Esophagus squamous epithelium (tissue), 5 donors: ENCODE results near the gene GATA2. TPM values are rescaled to one million over a fixed set of nuclear protein-coding genes. Genes with fewer than 3 reads are reported as not detected.

ENCODE experiments used
- DNase-seq: peaks from one replicate; lab custom pipeline; 2025; lab: John Stamatoyannopoulos, UW
- H3K27ac ChIP-seq, 4 donors: fragments of 200-600 bp; sonication (generic); one replicate each; pipeline ENCODE4 v1.5.1; 2016 to 2019; ENCODE audit warnings: mild to moderate bottlenecking in 1 of 4
- H3K27me3 ChIP-seq, 4 donors: fragments of 200-600 bp; sonication (generic); 1 replicate in 3 of 4; 2 replicates in 1 of 4; pipeline versions ENCODE4 v1.5.1 to v1.6.0; 2017 to 2021; ENCODE audit warnings: antibody characterized with exemption in 1 of 4
- H3K36me3 ChIP-seq, 3 donors: fragments of 200-600 bp; sonication (generic); one replicate each; pipeline ENCODE4 v1.5.1; 2016 to 2019
- H3K4me1 ChIP-seq, 3 donors: fragments of 200-600 bp; sonication (generic); one replicate each; pipeline ENCODE4 v1.5.1; 2017 to 2019
- H3K4me3 ChIP-seq, 4 donors: fragments of 200-600 bp; sonication (generic); 1 replicate in 3 of 4; 2 replicates in 1 of 4; pipeline ENCODE4 v1.5.1; 2016 to 2019; ENCODE audit warnings: mild to moderate bottlenecking in 2 of 4, moderate library complexity in 1 of 4
- H3K9me3 ChIP-seq, 3 donors: fragments of 200-600 bp; sonication (generic); one replicate each; pipeline ENCODE4 v1.5.1; 2016 to 2019
- POLR2A ChIP-seq, 4 donors: fragments of 450-650 bp; IDR thresholded peaks; one replicate each; pipeline ENCODE4 v1.6.1; 2017; ENCODE audit warnings: antibody characterized with exemption in 4 of 4, mild to moderate bottlenecking in 4 of 4, moderate library complexity in 3 of 4
- WGBS, 2 donors: methylation state at CpG; one replicate each; pipeline ENCODE4 v1.1.5; 2018; 5-methylcytosine and 5-hydroxymethylcytosine counted together
- intact Hi-C: fragments of 100-400 bp; cut with DNase I; formaldehyde crosslinking; loops from one replicate; pipeline ENCODE4 v1.15.0; 2022
- total RNA-seq, 4 donors: library from RNA; depleted of rRNA; stranded (reverse); fragments of >200 nt; gene quantifications; one replicate each; pipeline ENCODE4 v1.1.0, GENCODE V29; 2016
- TF ChIP-seq, protein P1 (sequence below), 6 experiments: fragments of 450-650 bp in 4 of 6; fragments of 200-600 bp in 2 of 6; sonication (generic) in 2 of 6; IDR thresholded peaks; one replicate each; pipeline ENCODE4 v1.5.1; 2016 to 2019; ENCODE audit warnings: antibody characterized with exemption in 6 of 6, mild to moderate bottlenecking in 4 of 6, moderate library complexity in 4 of 6
- donor health status: DM: yes; HTN: yes; CAD: no.

GATA2 gene
- total RNA-seq, 4 donors from 2014 or later = 1.6 to 12.8 (median 1.9) TPM

DNA sequence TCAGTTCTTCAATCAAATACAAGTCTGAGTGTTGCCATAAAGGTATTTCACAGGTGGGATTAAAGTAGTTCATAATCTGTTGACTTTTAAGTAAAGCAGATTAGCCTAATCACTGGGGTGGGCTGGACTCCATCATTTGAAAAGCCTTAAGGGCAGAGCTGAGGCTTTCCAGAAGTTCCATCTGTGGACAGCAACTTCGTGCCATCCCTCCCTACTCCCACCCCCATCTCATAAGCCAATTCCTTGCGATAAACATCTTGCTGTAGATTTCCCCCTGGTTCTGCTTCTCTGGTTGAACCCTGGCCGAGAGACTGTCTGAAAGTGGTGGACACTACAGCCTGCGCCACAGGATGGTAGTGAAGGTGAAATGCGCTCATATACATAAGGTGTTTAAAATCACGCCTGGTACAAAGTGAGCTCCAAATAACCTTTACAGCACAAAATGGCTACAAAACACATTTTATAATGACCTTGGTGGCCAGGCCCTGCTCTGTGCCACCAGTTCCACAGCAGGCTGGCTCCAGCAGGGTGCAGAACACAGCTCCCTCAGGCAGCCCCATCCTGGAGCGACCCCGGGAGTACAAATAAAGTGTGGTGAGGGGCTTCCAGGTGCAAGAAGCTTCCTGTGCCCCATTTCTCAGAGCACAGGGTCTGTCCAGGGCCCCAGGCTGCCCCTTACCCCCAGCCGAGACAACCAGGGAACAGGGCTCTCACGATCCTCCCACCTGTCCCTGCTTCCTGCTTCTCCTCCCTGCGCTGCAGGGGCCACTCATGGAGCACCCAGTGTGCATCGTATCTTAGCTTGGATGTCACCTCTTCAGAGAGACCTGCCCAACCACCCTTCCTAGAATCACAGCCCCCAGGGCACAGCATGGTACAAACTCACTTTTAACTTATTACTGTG lies 25.8 kb upstream of the GATA2 start:
- TF ChIP-seq, protein P1, sequence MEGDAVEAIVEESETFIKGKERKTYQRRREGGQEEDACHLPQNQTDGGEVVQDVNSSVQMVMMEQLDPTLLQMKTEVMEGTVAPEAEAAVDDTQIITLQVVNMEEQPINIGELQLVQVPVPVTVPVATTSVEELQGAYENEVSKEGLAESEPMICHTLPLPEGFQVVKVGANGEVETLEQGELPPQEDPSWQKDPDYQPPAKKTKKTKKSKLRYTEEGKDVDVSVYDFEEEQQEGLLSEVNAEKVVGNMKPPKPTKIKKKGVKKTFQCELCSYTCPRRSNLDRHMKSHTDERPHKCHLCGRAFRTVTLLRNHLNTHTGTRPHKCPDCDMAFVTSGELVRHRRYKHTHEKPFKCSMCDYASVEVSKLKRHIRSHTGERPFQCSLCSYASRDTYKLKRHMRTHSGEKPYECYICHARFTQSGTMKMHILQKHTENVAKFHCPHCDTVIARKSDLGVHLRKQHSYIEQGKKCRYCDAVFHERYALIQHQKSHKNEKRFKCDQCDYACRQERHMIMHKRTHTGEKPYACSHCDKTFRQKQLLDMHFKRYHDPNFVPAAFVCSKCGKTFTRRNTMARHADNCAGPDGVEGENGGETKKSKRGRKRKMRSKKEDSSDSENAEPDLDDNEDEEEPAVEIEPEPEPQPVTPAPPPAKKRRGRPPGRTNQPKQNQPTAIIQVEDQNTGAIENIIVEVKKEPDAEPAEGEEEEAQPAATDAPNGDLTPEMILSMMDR (IDR thresholded peaks at IDR 0.05) = no peak
- TF ChIP-seq POLR2A (IDR thresholded peaks at IDR 0.05) = no peak
- intact Hi-C loops = no loop called here
- Histone ChIP-seq H3K4me3 (no peak overlapping the region), H3K27me3 (peaks cover 0 to 85% (median 0%) of the 10 kb centered on the region in 4 donors), H3K36me3 (no peaks in the 10 kb centered on the region), H3K9me3 (no peaks in the 10 kb centered on the region), H3K27ac (no peak overlapping the region), H3K4me1 (no peaks in the 10 kb centered on the region)
- no peak for DNase-seq
- 73 to 74% methylated on average over 9 to 10 of the region's 12 CpGs for WGBS, 2 donors

DNA sequence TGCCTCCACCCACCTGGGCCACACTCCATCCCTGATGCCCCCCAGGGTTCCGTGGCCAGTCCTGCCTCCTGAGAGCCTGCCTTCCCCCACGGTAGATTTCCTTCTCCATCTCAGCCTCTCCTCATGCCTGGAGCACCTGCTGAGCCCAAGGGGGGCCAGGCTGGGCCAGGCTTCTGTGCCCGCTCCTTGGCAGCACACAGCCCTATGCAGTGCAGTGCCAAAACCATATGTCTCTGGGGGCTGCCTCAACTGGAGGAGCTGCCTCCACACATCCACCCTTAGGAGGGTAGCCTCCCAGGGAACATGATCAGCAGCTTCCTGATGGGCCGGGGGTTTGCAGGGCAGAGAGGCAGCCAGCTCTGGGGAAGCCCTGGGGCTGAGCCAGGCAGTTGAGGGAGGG lies 24.6 kb upstream of the GATA2 start:
- Histone ChIP-seq H3K27me3 (peaks cover 0 to 81% (median 0%) of the 10 kb centered on the region in 4 donors), H3K4me1 (no peaks in the 10 kb centered on the region), H3K9me3 (no peaks in the 10 kb centered on the region), H3K27ac (no peak overlapping the region), H3K4me3 (no peak overlapping the region), H3K36me3 (no peaks in the 10 kb centered on the region)
- intact Hi-C loops = no loop called here
- no peak for TF ChIP-seq POLR2A (IDR thresholded peaks at IDR 0.05)
- TF ChIP-seq, protein P1 (IDR thresholded peaks at IDR 0.05) = no peak
- 64% methylated on average over 2 of the region's 4 CpGs; no CpG with 5 or more reads in 1 of the 2 donors for WGBS, 2 donors
- no peak for DNase-seq

DNA sequence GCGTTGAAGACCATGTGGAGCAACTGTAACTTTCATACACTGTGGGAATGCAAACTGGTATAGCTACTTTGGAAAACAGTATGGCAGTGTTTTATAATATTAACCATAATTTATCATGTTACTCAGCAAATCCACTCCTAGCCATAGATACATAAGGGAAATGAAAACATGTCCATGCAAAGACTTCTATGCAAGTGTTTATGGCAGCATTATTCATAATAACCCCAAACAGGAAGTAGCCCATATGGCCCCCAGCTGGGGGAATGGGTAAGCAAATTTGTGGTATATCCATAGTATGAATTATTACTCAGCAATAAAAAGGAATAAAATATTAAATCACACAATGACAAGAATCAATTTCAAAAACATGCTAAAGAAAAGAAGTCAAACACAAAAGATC lies 23.0 kb upstream of the GATA2 start:
- Histone ChIP-seq H3K9me3 (no peaks in the 10 kb centered on the region), H3K36me3 (no peaks in the 10 kb centered on the region), H3K27me3 (peaks cover 0 to 65% (median 0%) of the 10 kb centered on the region in 4 donors), H3K4me1 (no peaks in the 10 kb centered on the region), H3K27ac (no peak overlapping the region), H3K4me3 (no peak overlapping the region)
- intact Hi-C loops = no loop called here
- TF ChIP-seq, protein P1 (IDR thresholded peaks at IDR 0.05) = no peak
- TF ChIP-seq POLR2A (IDR thresholded peaks at IDR 0.05) = no peak
- 67 to 79% methylated on average over 1 of the region's 1 CpG for WGBS, 2 donors
- DNase-seq = no peak

DNA sequence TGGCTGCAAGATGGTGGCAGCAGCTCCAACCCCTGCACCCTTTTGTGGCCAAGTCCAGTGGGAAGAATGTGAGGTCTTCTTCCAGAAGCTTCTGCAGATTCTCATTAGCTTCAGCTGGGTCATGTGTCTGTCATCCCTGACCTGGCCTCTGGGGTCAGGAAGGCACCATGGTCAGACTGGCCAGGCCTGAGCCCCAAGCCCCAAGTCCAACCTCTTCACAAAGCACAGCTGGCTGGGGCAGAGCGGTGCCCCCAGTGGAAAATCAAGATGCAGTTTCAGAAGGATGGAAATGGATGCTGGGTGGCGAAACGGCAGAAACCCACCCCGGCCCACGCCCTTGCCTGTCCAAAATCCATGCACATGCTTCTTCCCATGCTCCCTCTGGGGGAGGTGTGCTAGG lies 15.9 kb upstream of the GATA2 start:
- peaks cover 0 to 70% (median 0%) of the 10 kb centered on the region in 4 donors for H3K27me3 ChIP-seq
- H3K36me3 ChIP-seq = no peaks in the 10 kb centered on the region
- WGBS, 2 donors = 65 to 90% methylated on average over 2 to 5 of the region's 5 CpGs
- no peaks in the 10 kb centered on the region for H3K9me3 ChIP-seq
- no peaks in the 10 kb centered on the region for H3K4me1 ChIP-seq
- intact Hi-C loops = no loop called here
- H3K4me3 ChIP-seq = no peak overlapping the region
- H3K27ac ChIP-seq = no peak overlapping the region
- no peak for TF ChIP-seq POLR2A (IDR thresholded peaks at IDR 0.05)
- TF ChIP-seq, protein P1 (IDR thresholded peaks at IDR 0.05) = no peak
- no peak for DNase-seq

DNA sequence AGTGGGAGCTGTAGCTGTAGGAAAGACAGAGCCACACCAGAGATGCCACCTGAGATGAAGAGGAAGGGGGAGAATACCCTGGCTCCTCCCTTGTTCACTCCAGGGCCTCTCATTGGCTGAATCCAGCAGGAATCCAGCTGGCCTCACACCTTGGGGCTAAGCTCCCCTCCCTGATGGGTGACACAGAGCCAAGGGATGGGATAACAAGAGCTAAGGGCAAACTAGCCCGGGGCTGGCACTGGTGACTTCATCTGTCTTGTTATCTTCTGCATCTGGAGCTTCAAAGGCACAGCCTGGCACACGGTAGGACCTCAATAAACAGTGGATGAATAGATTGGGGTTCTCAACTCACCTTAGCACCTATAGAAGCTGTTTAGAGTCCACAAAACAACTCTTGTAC lies 13.8 kb upstream of the GATA2 start:
- WGBS, 2 donors = 43 to 45% methylated on average over 2 of the region's 2 CpGs
- DNase-seq = no peak
- Histone ChIP-seq H3K36me3 (no peaks in the 10 kb centered on the region), H3K4me3 (no peak overlapping the region), H3K9me3 (no peaks in the 10 kb centered on the region), H3K4me1 (no peaks in the 10 kb centered on the region), H3K27me3 (peaks cover 0 to 82% (median 0%) of the 10 kb centered on the region in 4 donors), H3K27ac (no peak overlapping the region)
- intact Hi-C loops = no loop called here
- no peak for TF ChIP-seq POLR2A (IDR thresholded peaks at IDR 0.05)
- TF ChIP-seq, protein P1 (IDR thresholded peaks at IDR 0.05) = no peak
